Measurements from ENCODE around the gene TSR1.
A peak's percentile ranks its signal among the peaks of the same experiment; 100 is the strongest.

Gene TSR1
- long read RNA-seq, full-length matches to known transcripts: 449 of 582 reads
- long read RNA-seq, partial matches to known transcripts: 53 of 582 reads
- long read RNA-seq, other reads (novel, unspliced or antisense): 80 of 582 reads

DNA sequence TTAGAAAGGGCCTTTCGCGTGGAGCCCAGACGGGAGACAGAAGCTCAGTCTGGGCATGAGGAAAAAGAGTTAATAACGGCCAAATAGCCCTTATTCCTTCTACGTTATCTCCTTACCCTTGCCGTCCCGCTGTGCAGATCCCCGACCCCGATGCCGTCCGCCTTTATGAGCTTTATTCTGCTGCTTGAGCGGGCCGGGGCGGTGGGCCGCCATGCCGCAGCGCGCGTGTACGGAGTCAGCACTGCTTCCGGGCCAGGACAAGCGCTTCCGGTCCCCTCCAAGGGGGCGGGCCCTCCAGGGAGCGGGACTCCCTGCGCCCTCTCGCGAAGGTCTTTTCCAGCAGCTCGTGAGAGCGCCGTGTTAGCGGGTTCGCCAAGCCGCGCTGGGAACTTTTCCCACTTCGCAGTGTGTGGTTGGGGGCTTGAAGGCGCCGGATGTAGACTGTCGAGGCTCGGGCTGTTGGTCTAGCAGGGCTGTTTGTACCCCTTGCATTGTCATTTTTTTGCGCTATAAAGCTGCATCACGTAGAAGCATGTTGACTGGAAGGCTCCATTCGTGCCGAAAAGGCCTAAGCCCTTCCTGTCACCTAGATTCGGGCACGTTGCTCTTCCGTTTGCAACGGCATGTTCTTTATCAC is at the start of gene TSR1:
TSS of gene TSR1 (minus strand) at position 243 of the 637 bp plus-strand sequence. CDS start at position 213, 30 bp downstream.
- peak; percentile 71 to 80 for DNase-seq (ENCODE audit: low read depth in 1 of 2, low spot score in 1 of 2)
- peak within 1 kb of the TSS; percentile 85 for H3K27ac ChIP-seq (replicated peaks)
- peak within 1 kb of the TSS; percentile 56 for H3K4me3 ChIP-seq (replicated peaks; ENCODE audit: insufficient read depth, low read length)
- H3K27me3 ChIP-seq (ENCODE audit: insufficient read depth, poor library complexity, severe bottlenecking): no peaks in the 10 kb centered on the region
- TF ChIP-seq POLR2AphosphoS5 (IDR thresholded peaks at IDR 0.05; ENCODE audit: low read depth): peak; percentile 76
- TF ChIP-seq GABPA (IDR thresholded peaks at IDR 0.05; ENCODE audit: low read depth): peak; percentile 91
- TF ChIP-seq, protein P1, sequence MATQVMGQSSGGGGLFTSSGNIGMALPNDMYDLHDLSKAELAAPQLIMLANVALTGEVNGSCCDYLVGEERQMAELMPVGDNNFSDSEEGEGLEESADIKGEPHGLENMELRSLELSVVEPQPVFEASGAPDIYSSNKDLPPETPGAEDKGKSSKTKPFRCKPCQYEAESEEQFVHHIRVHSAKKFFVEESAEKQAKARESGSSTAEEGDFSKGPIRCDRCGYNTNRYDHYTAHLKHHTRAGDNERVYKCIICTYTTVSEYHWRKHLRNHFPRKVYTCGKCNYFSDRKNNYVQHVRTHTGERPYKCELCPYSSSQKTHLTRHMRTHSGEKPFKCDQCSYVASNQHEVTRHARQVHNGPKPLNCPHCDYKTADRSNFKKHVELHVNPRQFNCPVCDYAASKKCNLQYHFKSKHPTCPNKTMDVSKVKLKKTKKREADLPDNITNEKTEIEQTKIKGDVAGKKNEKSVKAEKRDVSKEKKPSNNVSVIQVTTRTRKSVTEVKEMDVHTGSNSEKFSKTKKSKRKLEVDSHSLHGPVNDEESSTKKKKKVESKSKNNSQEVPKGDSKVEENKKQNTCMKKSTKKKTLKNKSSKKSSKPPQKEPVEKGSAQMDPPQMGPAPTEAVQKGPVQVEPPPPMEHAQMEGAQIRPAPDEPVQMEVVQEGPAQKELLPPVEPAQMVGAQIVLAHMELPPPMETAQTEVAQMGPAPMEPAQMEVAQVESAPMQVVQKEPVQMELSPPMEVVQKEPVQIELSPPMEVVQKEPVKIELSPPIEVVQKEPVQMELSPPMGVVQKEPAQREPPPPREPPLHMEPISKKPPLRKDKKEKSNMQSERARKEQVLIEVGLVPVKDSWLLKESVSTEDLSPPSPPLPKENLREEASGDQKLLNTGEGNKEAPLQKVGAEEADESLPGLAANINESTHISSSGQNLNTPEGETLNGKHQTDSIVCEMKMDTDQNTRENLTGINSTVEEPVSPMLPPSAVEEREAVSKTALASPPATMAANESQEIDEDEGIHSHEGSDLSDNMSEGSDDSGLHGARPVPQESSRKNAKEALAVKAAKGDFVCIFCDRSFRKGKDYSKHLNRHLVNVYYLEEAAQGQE (IDR thresholded peaks at IDR 0.05; ENCODE audit: insufficient replicate concordance, low read depth): no peak
- TF ChIP-seq, protein P2, sequence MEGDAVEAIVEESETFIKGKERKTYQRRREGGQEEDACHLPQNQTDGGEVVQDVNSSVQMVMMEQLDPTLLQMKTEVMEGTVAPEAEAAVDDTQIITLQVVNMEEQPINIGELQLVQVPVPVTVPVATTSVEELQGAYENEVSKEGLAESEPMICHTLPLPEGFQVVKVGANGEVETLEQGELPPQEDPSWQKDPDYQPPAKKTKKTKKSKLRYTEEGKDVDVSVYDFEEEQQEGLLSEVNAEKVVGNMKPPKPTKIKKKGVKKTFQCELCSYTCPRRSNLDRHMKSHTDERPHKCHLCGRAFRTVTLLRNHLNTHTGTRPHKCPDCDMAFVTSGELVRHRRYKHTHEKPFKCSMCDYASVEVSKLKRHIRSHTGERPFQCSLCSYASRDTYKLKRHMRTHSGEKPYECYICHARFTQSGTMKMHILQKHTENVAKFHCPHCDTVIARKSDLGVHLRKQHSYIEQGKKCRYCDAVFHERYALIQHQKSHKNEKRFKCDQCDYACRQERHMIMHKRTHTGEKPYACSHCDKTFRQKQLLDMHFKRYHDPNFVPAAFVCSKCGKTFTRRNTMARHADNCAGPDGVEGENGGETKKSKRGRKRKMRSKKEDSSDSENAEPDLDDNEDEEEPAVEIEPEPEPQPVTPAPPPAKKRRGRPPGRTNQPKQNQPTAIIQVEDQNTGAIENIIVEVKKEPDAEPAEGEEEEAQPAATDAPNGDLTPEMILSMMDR (IDR thresholded peaks at IDR 0.05; ENCODE audit: insufficient read depth, low read length): no peak
- no peak for TF ChIP-seq SPI1 (IDR thresholded peaks at IDR 0.05; ENCODE audit: borderline replicate concordance, low read depth)

DNA sequence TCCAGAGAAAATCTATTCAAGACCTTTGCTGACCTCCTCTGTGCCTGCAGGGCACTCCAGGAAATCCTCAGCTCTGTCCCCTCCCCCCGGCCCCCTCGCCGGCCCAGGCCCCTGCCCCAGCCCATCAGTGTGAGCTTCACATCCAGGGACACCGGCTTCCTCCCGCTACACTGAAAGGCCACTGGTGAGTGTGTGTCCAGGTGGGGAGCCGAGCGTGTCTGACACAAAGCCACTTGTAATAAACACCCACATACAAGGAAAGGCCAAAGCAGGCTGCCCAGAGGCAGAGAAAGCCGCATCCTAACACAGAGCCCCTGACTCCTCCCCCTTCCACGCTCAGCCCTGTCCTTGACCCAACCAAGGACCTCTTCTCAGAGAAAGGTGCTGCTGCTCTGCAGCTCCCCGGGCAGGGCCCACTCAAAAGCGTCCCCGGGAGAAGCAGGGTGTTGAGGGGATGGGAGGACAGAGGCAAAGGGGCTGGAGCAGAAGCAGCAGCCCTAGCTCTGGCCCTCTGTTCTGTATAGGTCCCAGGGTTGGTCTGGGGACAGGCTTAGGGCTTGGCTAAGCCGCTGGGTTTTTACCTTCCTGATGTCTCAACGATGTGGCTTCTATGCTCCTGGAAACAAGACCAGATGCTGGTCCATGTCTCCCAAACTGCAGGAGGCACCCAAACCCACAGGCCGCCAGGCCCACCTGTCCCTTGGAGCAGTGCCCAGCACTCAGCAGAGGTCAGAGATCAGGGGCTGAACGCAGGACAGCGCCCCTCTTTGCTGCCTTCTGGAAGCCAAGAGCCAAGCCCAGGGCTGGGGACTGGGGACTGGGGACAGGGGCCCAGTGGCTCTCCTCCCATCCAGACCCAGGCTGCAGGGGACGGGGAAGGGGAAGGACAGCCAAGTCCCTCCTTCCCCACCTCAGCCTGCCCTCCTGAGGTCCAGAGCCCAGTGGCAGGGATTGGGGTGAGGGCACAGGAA is 49.3 kb upstream of the TSR1 start:
- H3K27ac ChIP-seq (replicated peaks): no peak overlapping the region
- TF ChIP-seq POLR2AphosphoS5 (IDR thresholded peaks at IDR 0.05; ENCODE audit: low read depth): no peak
- TF ChIP-seq, protein P2 (IDR thresholded peaks at IDR 0.05; ENCODE audit: insufficient read depth, low read length): no peak
- no peak for DNase-seq (ENCODE audit: low read depth in 1 of 2, low spot score in 1 of 2)
- H3K27me3 ChIP-seq (ENCODE audit: insufficient read depth, poor library complexity, severe bottlenecking): no peaks in the 10 kb centered on the region
- no peak overlapping the region for H3K4me3 ChIP-seq (replicated peaks; ENCODE audit: insufficient read depth, low read length)

DNA sequence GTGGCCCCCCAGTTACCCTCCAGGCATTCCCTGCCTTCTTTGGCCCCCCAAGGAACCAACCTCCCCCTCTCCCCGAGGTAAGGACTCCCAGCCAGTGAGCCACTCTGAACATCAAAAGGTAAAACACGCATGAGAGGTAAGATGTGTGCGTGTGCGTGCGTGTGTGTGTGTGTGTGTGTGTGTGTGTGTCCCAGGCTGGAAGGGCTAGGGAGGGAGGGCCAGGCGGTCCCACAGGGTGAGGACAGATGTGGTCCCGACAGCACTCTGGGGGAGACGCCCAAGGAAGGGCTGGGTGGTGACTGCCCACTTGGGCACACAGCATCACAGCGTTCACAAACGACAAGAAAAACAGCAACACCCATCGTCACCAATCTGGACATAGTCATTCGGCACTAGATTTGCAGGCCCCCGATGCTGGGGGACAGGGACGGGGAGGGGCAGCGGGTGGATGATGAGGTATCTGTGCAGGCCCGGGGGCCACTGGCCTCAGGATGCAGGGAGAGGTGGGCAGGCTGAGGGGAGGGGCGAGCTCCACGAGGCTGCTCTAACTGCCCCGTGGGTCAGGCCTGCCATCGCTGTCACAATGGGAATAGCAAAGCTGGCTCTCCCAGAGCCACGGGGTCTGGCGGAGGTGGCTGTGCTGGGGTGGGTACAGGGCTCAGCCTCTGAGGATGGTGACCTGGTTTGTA is 48.3 kb upstream of the TSR1 start:
- DNase-seq (ENCODE audit: low read depth in 1 of 2, low spot score in 1 of 2): no peak
- TF ChIP-seq POLR2AphosphoS5 (IDR thresholded peaks at IDR 0.05; ENCODE audit: low read depth) (no peak), SPI1 (IDR thresholded peaks at IDR 0.05; ENCODE audit: borderline replicate concordance, low read depth) (no peak), GABPA (IDR thresholded peaks at IDR 0.05; ENCODE audit: low read depth) (no peak)
- TF ChIP-seq, protein P1 (IDR thresholded peaks at IDR 0.05; ENCODE audit: insufficient replicate concordance, low read depth): no peak
- TF ChIP-seq, protein P2 (IDR thresholded peaks at IDR 0.05; ENCODE audit: insufficient read depth, low read length): no peak
- no peak overlapping the region for H3K27ac ChIP-seq (replicated peaks)
- no peaks in the 10 kb centered on the region for H3K27me3 ChIP-seq (ENCODE audit: insufficient read depth, poor library complexity, severe bottlenecking)
- no peak overlapping the region for H3K4me3 ChIP-seq (replicated peaks; ENCODE audit: insufficient read depth, low read length)

All from HL-60 (cell line).